HEK293T (cell line): ENCODE results near the gene PLEK.

ENCODE experiments used
- CTCF ChIA-PET: fragments of 350-600 bp; formaldehyde crosslinking; extraction: SDS; loops from one replicate; lab custom pipeline; 2021; ENCODE audit warnings: antibody characterized with exemption, inconsistent platforms; lab: Yijun Ruan, JAX
- POLR2A ChIA-PET: fragments of 350-600 bp; formaldehyde crosslinking; extraction: SDS; loops from one replicate; lab custom pipeline; 2020; ENCODE audit warnings: antibody characterized with exemption, inconsistent platforms; lab: Yijun Ruan, JAX
- DNase-seq: peaks from one replicate; pipeline ENCODE4 v3.0.0; 2012; ENCODE audit warnings: mixed read lengths; ENCODE audit errors: extremely low spot score
- ARNT ChIP-seq: fragments of 450-650 bp; IDR thresholded peaks from 2 replicates; pipeline ENCODE4 v1.6.1; 2017; ENCODE audit warnings: mild to moderate bottlenecking
- BHLHE40 ChIP-seq: fragments of 450-650 bp; IDR thresholded peaks from 2 replicates; pipeline ENCODE4 v1.6.1; 2016; ENCODE audit warnings: mild to moderate bottlenecking, moderate library complexity, borderline replicate concordance
- CTBP1 ChIP-seq: fragments of 450-650 bp; IDR thresholded peaks from 2 replicates; pipeline ENCODE4 v1.6.1; 2016; ENCODE audit warnings: borderline replicate concordance
- ELF4 ChIP-seq: fragments of 450-650 bp; IDR thresholded peaks from 2 replicates; pipeline ENCODE4 v1.6.1; 2017; ENCODE audit warnings: antibody characterized with exemption
- FOXA1 ChIP-seq: fragments of 450-650 bp; IDR thresholded peaks from 2 replicates; pipeline ENCODE4 v1.6.1; 2016; ENCODE audit warnings: mild to moderate bottlenecking
- FOXK2 ChIP-seq: fragments of 450-650 bp; IDR thresholded peaks from 2 replicates; pipeline ENCODE4 v1.6.1; 2016; ENCODE audit warnings: mild to moderate bottlenecking
- FOXM1 ChIP-seq: fragments of 450-650 bp; IDR thresholded peaks from 2 replicates; pipeline ENCODE4 v1.6.1; 2017; ENCODE audit warnings: mild to moderate bottlenecking, borderline replicate concordance
- HDGF ChIP-seq: fragments of 450-650 bp; IDR thresholded peaks from 2 replicates; pipeline ENCODE4 v1.6.1; 2017; ENCODE audit warnings: antibody characterized with exemption, borderline replicate concordance
- L3MBTL2 ChIP-seq: fragments of 450-650 bp; conservative IDR thresholded peaks from 2 replicates; pipeline ENCODE4 v1.6.1; 2016; ENCODE audit warnings: mild to moderate bottlenecking
- LEF1 ChIP-seq: fragments of 450-650 bp; IDR thresholded peaks from 2 replicates; pipeline ENCODE4 v1.6.1; 2017; ENCODE audit warnings: mild to moderate bottlenecking, borderline replicate concordance
- NFRKB ChIP-seq: fragments of 450-650 bp; IDR thresholded peaks from 2 replicates; pipeline ENCODE4 v1.6.1; 2016; ENCODE audit warnings: mild to moderate bottlenecking, moderate library complexity
- SP1 ChIP-seq: fragments of 450-650 bp; IDR thresholded peaks from 2 replicates; pipeline ENCODE4 v1.6.1; 2017
- SUZ12 ChIP-seq: fragments of 450-650 bp; IDR thresholded peaks from 2 replicates; pipeline ENCODE4 v1.6.1; 2016; ENCODE audit warnings: mild to moderate bottlenecking
- TARDBP ChIP-seq: fragments of 450-650 bp; IDR thresholded peaks from 2 replicates; pipeline ENCODE4 v1.6.1; 2016
- ZNF384 ChIP-seq: fragments of 450-650 bp; IDR thresholded peaks from 2 replicates; pipeline ENCODE4 v1.6.1; 2016
- TF ChIP-seq, protein P1 (sequence below): fragments of 450-650 bp; IDR thresholded peaks from 2 replicates; pipeline ENCODE4 v1.6.1; 2016

The PLEK gene, protein sequence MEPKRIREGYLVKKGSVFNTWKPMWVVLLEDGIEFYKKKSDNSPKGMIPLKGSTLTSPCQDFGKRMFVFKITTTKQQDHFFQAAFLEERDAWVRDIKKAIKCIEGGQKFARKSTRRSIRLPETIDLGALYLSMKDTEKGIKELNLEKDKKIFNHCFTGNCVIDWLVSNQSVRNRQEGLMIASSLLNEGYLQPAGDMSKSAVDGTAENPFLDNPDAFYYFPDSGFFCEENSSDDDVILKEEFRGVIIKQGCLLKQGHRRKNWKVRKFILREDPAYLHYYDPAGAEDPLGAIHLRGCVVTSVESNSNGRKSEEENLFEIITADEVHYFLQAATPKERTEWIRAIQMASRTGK

DNA sequence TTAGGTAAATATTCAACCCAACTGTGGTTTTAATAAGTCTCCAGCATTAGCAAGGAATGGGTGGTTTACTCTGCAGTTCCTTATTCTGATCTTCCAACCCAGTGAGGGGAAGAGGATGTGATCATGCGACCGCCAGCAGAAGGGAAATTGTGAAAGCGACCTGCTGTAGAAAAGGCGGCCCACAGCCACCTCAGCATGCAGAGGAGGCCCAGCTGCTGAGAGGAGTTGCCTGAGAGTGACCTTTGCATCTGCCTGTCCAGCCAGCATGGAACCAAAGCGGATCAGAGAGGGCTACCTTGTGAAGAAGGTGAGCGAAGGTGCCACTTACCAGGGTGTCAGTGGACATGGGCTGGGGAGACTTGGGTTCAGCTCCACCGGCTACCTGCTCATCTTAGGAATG is at the start of gene PLEK:
PLEK (plus strand) TSS at position 196 of the 400 bp plus-strand sequence; CDS start at position 266, 70 bp downstream.
- POLR2A ChIA-PET: no interaction called here
- no peak for DNase-seq
- TF ChIP-seq NFRKB (no peak), L3MBTL2 (no peak), FOXA1 (no peak), LEF1 (no peak)
- TF ChIP-seq, protein P1, sequence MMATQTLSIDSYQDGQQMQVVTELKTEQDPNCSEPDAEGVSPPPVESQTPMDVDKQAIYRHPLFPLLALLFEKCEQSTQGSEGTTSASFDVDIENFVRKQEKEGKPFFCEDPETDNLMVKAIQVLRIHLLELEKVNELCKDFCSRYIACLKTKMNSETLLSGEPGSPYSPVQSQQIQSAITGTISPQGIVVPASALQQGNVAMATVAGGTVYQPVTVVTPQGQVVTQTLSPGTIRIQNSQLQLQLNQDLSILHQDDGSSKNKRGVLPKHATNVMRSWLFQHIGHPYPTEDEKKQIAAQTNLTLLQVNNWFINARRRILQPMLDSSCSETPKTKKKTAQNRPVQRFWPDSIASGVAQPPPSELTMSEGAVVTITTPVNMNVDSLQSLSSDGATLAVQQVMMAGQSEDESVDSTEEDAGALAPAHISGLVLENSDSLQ: no peak
- CTCF ChIA-PET: no interaction called here

DNA sequence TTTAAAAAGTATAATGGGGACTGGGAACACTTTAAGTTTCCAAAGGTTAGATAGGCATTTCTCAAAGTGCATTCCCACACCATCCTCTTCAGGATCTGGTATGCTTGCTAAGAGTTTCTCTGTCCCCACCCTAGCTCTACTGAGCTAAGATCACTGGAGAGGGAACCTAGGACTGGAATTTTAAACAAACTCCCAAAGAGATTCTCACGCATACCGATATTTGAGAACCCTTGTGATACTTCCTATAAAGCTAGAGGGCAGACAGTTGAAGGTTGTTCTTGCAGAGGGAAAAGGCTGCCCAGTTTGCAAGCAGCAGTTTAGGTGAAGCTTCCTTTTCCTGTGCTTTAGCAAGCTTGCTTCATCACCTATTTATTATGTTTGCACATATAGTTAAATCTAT is 49.0 kb upstream of the PLEK start:
- ChIA-PET CTCF (interaction anchor here (0.5 kb wide), 1 partner anchor 146 kb away, joined by 3 read pairs; no protein-coding TSS in a partner anchor), POLR2A (no interaction called here)
- DNase-seq: no peak
- TF ChIP-seq TARDBP (no peak), FOXK2 (no peak), ARNT (no peak), LEF1 (no peak), HDGF (no peak), BHLHE40 (no peak), FOXM1 (no peak), SUZ12 (no peak), SP1 (no peak), L3MBTL2 (no peak), ELF4 (no peak), CTBP1 (no peak), NFRKB (no peak), ZNF384 (no peak), FOXA1 (no peak)
- TF ChIP-seq, protein P1: no peak

DNA sequence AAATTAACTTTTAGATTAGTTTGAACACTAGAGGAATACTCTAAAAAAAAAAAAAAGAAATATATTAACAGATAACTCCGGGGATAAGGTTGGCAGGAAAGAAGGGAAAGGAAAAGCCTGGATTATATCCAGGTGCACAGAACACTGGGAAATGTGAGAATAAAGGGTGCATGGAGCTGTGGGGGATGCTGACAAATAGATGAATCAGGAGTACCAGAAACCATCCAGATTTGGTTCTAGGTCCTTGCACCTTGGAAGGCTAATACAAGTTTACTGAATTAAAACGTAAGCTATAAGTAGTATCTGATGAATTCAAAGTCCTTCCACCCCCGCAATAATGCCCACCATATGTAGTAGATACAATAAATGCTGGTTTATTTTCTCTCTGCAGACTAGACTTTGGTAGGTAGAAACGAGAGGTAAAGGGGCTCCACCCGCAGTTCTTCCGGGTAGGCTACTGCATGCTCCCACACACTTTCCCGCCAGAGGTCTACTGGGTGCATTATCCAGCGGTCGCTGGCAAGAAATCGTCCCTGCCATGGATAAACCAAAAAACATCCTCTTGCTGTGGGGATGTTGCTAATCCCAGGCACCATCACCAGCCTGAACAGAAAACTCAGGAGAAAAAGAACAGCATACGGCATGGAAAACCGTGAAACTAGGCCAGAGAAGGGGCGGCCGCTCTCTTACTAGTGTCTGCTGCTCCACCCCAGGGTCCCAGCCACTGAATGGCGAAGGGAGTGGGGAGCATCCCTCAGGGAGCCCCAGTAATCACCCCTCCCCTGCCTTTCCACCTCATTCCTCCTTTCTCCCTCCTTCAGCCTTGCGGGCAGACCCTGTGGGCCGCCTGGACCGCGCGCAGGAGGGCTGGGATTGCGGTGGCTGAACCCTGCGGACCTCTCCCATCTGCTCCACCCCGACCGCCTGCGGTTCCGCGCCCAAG is 46.8 kb upstream of the PLEK start:
- TF ChIP-seq HDGF (no peak), ELF4 (no peak), SUZ12 (no peak), SP1 (no peak), TARDBP (no peak), NFRKB (no peak), FOXK2 (no peak), L3MBTL2 (no peak), LEF1 (no peak), ARNT (no peak), FOXA1 (no peak)
- TF ChIP-seq, protein P1: no peak
- ChIA-PET POLR2A (interaction anchor here (1.0 to 1.9 kb wide), 2 partner anchors 9 to 27 kb away, joined by 4 to 15 read pairs; no protein-coding TSS in a partner anchor), CTCF (no interaction called here)
- DNase-seq: no peak

DNA sequence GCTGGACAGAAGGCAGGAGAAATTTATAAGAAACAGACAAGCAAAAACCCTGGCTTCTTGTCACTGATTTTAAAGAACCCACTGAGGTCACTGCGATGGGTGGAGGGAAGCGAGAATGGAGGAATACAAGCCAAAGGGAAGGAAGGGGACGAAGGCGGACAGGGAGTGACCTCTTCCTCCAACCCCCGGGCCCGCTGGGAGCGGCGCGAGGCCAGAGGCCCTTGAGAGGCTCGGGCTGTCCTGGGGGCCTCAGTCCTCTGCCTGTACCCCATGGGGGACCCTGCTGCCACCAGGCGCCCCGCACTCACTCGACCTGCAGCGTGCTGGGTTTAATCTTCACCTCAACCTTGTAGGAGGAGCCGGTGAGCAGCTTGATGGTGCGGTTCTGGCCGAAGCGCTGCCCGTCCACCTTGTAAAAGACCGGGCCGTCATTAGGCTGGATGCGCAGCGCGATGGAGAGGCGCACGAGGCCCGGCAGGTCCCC is 46.1 kb upstream of the PLEK start:
- CTCF ChIA-PET: interaction anchor here (1.3 kb wide), 1 partner anchor 123 kb away, joined by 3 read pairs; no protein-coding TSS in a partner anchor

DNA sequence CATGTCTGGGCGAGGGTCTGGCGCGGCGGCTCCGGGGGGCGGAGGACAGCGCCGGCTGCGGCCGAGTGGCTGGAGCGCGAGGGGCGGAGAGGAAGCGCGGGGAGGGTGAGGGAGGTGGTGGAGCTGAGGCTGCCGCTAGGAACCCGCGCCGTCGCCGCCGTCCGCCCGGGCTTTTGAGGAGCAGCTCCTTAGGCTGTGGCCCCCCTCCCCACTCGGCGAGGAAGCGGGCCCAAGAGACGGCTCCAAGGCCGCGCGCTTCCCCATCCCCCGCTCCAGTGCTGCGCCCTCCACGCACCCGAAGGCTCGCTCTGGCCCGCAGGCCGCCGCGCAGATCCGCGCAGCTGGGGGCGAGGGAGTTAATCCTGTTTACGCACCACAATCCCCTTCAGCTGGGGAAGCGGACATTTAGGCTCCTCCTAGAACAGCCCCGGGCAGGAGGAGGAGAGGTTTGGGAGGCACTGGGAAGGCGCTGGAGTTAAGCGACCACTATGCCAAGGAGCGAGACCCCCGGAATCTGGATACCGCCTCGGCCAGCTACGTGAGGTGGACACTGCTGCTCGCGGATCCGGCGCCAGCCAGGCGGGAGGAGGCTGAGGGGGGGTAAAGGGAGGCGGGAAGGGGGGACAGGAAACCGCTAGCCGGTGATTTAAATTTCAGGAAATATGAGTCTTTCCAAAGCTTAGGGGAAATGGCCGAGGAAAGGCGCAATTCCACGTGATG is 45.5 kb upstream of the PLEK start, which contains the start of gene CNRIP1:
CNRIP1 (minus strand) TSS at position 552 of the 720 bp plus-strand sequence; CDS start at position 3, 549 bp downstream.
- DNase-seq: peak; percentile 65
- TF ChIP-seq L3MBTL2 (no peak; the same call in none of the 2 replicates), FOXA1 (no peak), HDGF (no peak; the same call in 1 of the 2 replicates), ELF4 (no peak; the same call in 1 of the 2 replicates), LEF1 (no peak), ZNF384 (no peak), FOXK2 (no peak), SUZ12 (no peak), ARNT (no peak), NFRKB (no peak), CTBP1 (no peak), FOXM1 (no peak), TARDBP (no peak), BHLHE40 (no peak), SP1 (no peak)
- TF ChIP-seq, protein P1: no peak
- ChIA-PET POLR2A (interaction anchor here (0.7 to 1.9 kb wide), 11 partner anchors 10 to 122 kb away, joined by 3 to 15 read pairs (median 4); partner anchors contain the start of gene PPP3R1), CTCF (interaction anchor here (1.3 kb wide), 1 partner anchor 122 kb away, joined by 3 read pairs; no protein-coding TSS in a partner anchor)

More for the DNA sequence above, 46.1 kb upstream of the PLEK start:
- TF ChIP-seq TARDBP (no peak), ZNF384 (no peak), FOXK2 (no peak), FOXA1 (no peak), SP1 (no peak), L3MBTL2 (peak; percentile 72; the same call in 1 of the 2 replicates)
- peak; percentile 7 for DNase-seq
- POLR2A ChIA-PET: interaction anchor here (1.0 to 1.9 kb wide), 4 partner anchors 9 to 39 kb away, joined by 4 to 15 read pairs (median 8); no protein-coding TSS in a partner anchor
